HUES6 (cell line): Measurements from ENCODE around the gene SSTR3.
A peak's percentile ranks its signal among the peaks of the same experiment; 100 is the strongest.

Experiments used
- H3K27ac ChIP-seq: 2 replicates; pipeline ENCODE4 v1.7.0; 2013; ENCODE audit warnings: low read depth, mild to moderate bottlenecking, low read length, inconsistent platforms
- H3K27me3 ChIP-seq: 2 replicates; pipeline ENCODE4 v1.6.1; 2013; ENCODE audit warnings: low read length; ENCODE audit not compliant: control insufficient read depth, insufficient read depth
- H3K36me3 ChIP-seq: 2 replicates; pipeline ENCODE4 v1.6.1; 2013; ENCODE audit warnings: low read length; ENCODE audit not compliant: control insufficient read depth, insufficient read depth
- H3K4me1 ChIP-seq: 2 replicates; pipeline ENCODE4 v1.6.1; 2013; ENCODE audit warnings: low read length; ENCODE audit not compliant: control insufficient read depth, insufficient read depth
- H3K4me3 ChIP-seq: 2 replicates; pipeline ENCODE4 v1.5.1; 2013; ENCODE audit warnings: low read depth, low read length
- H3K9ac ChIP-seq: one replicate; pipeline ENCODE4 v1.6.1; 2013; ENCODE audit warnings: mild to moderate bottlenecking, low read length
- H3K9me3 ChIP-seq: 2 replicates; pipeline ENCODE4 v1.6.1; 2013; ENCODE audit warnings: low read depth, low read length; ENCODE audit not compliant: control insufficient read depth, insufficient read depth

Gene SSTR3

GRCh38 chr22:37187552-37187890 lies 24.8 kb downstream of the SSTR3 start:
- Histone ChIP-seq H3K27me3 (no peaks in the 10 kb centered on the region), H3K27ac (peak overlapping the region; percentile 18; the same call in 1 of the 2 replicates), H3K9ac (peak overlapping the region; percentile 68), H3K36me3 (no peaks in the 10 kb centered on the region), H3K4me1 (peaks cover 29% of the 10 kb centered on the region), H3K4me3 (peak overlapping the region; percentile 57), H3K9me3 (peaks cover 6% of the 10 kb centered on the region; the same call in 1 of the 2 replicates)

GRCh38 chr22:37186997-37187522 lies 25.2 kb downstream of the SSTR3 start:
- H3K4me3 ChIP-seq: peak overlapping the region; percentile 57
- no peak overlapping the region for H3K27ac ChIP-seq
- H3K4me1 ChIP-seq: peaks cover 29% of the 10 kb centered on the region
- 0 out of 2 replicates have a peak, but pooled peaks cover 2% of the 10 kb centered on the region for H3K9me3 ChIP-seq
- H3K9ac ChIP-seq: no peak overlapping the region
- no peaks in the 10 kb centered on the region for H3K27me3 ChIP-seq
- no peaks in the 10 kb centered on the region for H3K36me3 ChIP-seq

- H3K9me3 ChIP-seq: no peaks in the 10 kb centered on the region
- H3K4me3 ChIP-seq: peak overlapping the region; percentile 22; the same call in 1 of the 2 replicates
- no peaks in the 10 kb centered on the region for H3K36me3 ChIP-seq
- peaks cover 29% of the 10 kb centered on the region for H3K4me1 ChIP-seq
- H3K9ac ChIP-seq: no peak overlapping the region
- no peaks in the 10 kb centered on the region for H3K27me3 ChIP-seq
- H3K27ac ChIP-seq: no peak overlapping the region
These were observed 25.9 kb downstream of the SSTR3 start for GRCh38 chr22:37186228-37186996.

GRCh38 chr22:37185646-37186227 lies 26.5 kb downstream of the SSTR3 start:
- H3K27me3 ChIP-seq: no peaks in the 10 kb centered on the region
- peaks cover 29% of the 10 kb centered on the region for H3K4me1 ChIP-seq
- H3K4me3 ChIP-seq: no peak overlapping the region
- no peaks in the 10 kb centered on the region for H3K36me3 ChIP-seq
- no peak overlapping the region for H3K27ac ChIP-seq
- H3K9me3 ChIP-seq: no peaks in the 10 kb centered on the region
- no peak overlapping the region for H3K9ac ChIP-seq

GRCh38 chr22:37184816-37185541 lies 27.3 kb downstream of the SSTR3 start:
- Histone ChIP-seq H3K27me3 (no peaks in the 10 kb centered on the region), H3K36me3 (no peaks in the 10 kb centered on the region), H3K4me3 (no peak overlapping the region), H3K9ac (no peak overlapping the region), H3K27ac (no peak overlapping the region), H3K4me1 (peaks cover 29% of the 10 kb centered on the region), H3K9me3 (no peaks in the 10 kb centered on the region)

GRCh38 chr22:37184380-37184755 lies 27.9 kb downstream of the SSTR3 start:
- Histone ChIP-seq H3K27ac (no peak overlapping the region), H3K27me3 (no peaks in the 10 kb centered on the region), H3K9me3 (no peaks in the 10 kb centered on the region), H3K4me1 (peaks cover 23% of the 10 kb centered on the region), H3K4me3 (no peak overlapping the region), H3K36me3 (no peaks in the 10 kb centered on the region), H3K9ac (no peak overlapping the region)

- no peak overlapping the region for H3K9ac ChIP-seq
- H3K4me3 ChIP-seq: no peak overlapping the region
- H3K4me1 ChIP-seq: peaks cover 17% of the 10 kb centered on the region
- H3K36me3 ChIP-seq: no peaks in the 10 kb centered on the region
- H3K27ac ChIP-seq: no peak overlapping the region
- no peaks in the 10 kb centered on the region for H3K9me3 ChIP-seq
- H3K27me3 ChIP-seq: no peaks in the 10 kb centered on the region
These were observed 28.6 kb downstream of the SSTR3 start for GRCh38 chr22:37183432-37184379.

- H3K36me3 ChIP-seq: no peaks in the 10 kb centered on the region
- H3K9me3 ChIP-seq: no peaks in the 10 kb centered on the region
- no peaks in the 10 kb centered on the region for H3K27me3 ChIP-seq
- H3K4me1 ChIP-seq: peaks cover 12% of the 10 kb centered on the region; the same call in 1 of the 2 replicates
- no peak overlapping the region for H3K27ac ChIP-seq
- H3K9ac ChIP-seq: no peak overlapping the region
- no peak overlapping the region for H3K4me3 ChIP-seq
These were observed 29.4 kb downstream of the SSTR3 start for GRCh38 chr22:37182949-37183245.

- no peak overlapping the region for H3K4me3 ChIP-seq
- H3K4me1 ChIP-seq: peaks cover 12% of the 10 kb centered on the region; the same call in 1 of the 2 replicates
These were observed 30.0 kb downstream of the SSTR3 start for GRCh38 chr22:37182101-37182948.

GRCh38 chr22:37181681-37182080 lies 30.6 kb downstream of the SSTR3 start:
- Histone ChIP-seq H3K36me3 (no peaks in the 10 kb centered on the region), H3K4me1 (peaks cover 12% of the 10 kb centered on the region; the same call in 1 of the 2 replicates), H3K27ac (no peak overlapping the region), H3K27me3 (no peaks in the 10 kb centered on the region), H3K9ac (no peak overlapping the region), H3K9me3 (no peaks in the 10 kb centered on the region), H3K4me3 (no peak overlapping the region)

More at GRCh38 chr22:37182101-37182948, 30.0 kb downstream of the SSTR3 start:
- Histone ChIP-seq H3K36me3 (no peaks in the 10 kb centered on the region), H3K9me3 (no peaks in the 10 kb centered on the region), H3K27me3 (no peaks in the 10 kb centered on the region), H3K9ac (no peak overlapping the region), H3K27ac (no peak overlapping the region)
